ENCODE data around the gene STRBP. TPM values are rescaled to one million over a fixed set of nuclear protein-coding genes. Genes with fewer than 3 reads are reported as not detected.

The STRBP gene
- total and polyA plus RNA-seq, 2 of the 4 experiments (the other 2 are of a cell fraction): 2.1 to 2.5 TPM

DNA sequence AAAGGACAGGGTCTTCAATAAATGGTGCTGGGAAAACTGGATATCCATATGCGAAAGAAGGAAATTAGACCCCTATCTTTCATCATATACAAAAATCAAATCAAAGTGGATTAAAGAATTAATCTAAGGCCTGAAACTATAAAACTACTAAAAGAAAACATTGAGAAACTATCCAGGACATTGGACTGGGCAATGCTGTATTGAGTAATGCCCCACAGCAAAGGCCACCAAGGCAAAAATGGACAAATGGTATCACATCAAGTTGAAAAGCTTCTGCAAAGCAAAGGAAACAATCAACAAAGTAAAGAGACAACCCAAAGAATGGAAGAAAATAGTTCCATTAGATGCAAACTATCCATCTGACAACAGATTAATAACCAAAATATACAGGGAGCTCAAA lies 72.3 kb downstream of the STRBP start:
- Histone ChIP-seq H3K56ac (ENCODE audit: extremely low read depth, insufficient read depth, low read length) (no peak overlapping the region), H3K4me2 (ENCODE audit: low read depth, low read length) (no peak overlapping the region), H2BK5ac (ENCODE audit: low read depth, low read length, poor library complexity, severe bottlenecking) (no peak overlapping the region), H3K4me1 (ENCODE audit: control insufficient read depth, insufficient read depth, low read length) (no peaks in the 10 kb centered on the region), H2AK9ac (replicated peaks; ENCODE audit: low read depth, low read length, poor library complexity) (no peak overlapping the region), H3K79me1 (ENCODE audit: low read depth in 1 of 2, low read length in 2 of 2) (no peaks in the 10 kb centered on the region), H4K20me1 (ENCODE audit: insufficient read depth, low read length) (no peaks in the 10 kb centered on the region), H2BK120ac (ENCODE audit: low read depth, low read length) (no peak overlapping the region), H4K8ac (ENCODE audit: low read depth in 2 of 2, low read length in 2 of 2) (no peak overlapping the region), H2BK20ac (ENCODE audit: low read depth, low read length) (no peak overlapping the region), H3K9me3 (ENCODE audit: control insufficient read depth, insufficient read depth, low read length) (no peaks in the 10 kb centered on the region), H3K27me3 (ENCODE audit: control insufficient read depth, insufficient read depth, low read length) (no peaks in the 10 kb centered on the region), H3K4me3 (ENCODE audit: insufficient read depth, low read depth, low read length) (no peak overlapping the region), H3K23ac (ENCODE audit: low read depth, low read length) (no peak overlapping the region), H3K18ac (ENCODE audit: low read depth, low read length) (no peak overlapping the region), H2AK5ac (ENCODE audit: low read depth, low read length) (no peak overlapping the region), H4K5ac (ENCODE audit: low read depth, low read length) (no peak overlapping the region), H3K14ac (replicated peaks; ENCODE audit: low read depth, low read length) (no peak overlapping the region), H4K91ac (ENCODE audit: insufficient read depth, low read depth, low read length) (no peak overlapping the region), H3K9ac (ENCODE audit: low read depth, low read length) (no peak overlapping the region), H3K9me1 (ENCODE audit: insufficient read depth, low read length) (no peaks in the 10 kb centered on the region), H3K27ac (ENCODE audit: insufficient read depth, low read length) (no peak overlapping the region), H2BK15ac (ENCODE audit: low read depth, low read length) (no peak overlapping the region), H3K4ac (ENCODE audit: low read depth, low read length) (no peak overlapping the region), H3K36me3 (ENCODE audit: control insufficient read depth, insufficient read depth, low read length) (no peaks in the 10 kb centered on the region), H2AFZ (replicated peaks; ENCODE audit: low read length, poor library complexity) (no peak overlapping the region)
- in situ Hi-C loops (cut with MboI; ENCODE audit: low sequenced_read_pairs): no loop called here
- no peak for ATAC-seq (ENCODE audit: low read depth)
- ChIA-PET CTCF (no interaction called here), POLR2A (ENCODE audit: unreplicated experiment) (no interaction called here)
- no peak for DNase-seq
- TF ChIP-seq MXI1 (IDR thresholded peaks at IDR 0.05; ENCODE audit: borderline replicate concordance, low read depth, low read length): no peak
- TF ChIP-seq RFX5 (IDR thresholded peaks at IDR 0.05; ENCODE audit: low read depth, low read length): no peak
- TF ChIP-seq SMC3 (IDR thresholded peaks at IDR 0.05; ENCODE audit: low read depth, low read length): no peak
- intact Hi-C loops (cut with micrococcal nuclease): no loop called here
- whole genome bisulfite sequencing, 2 experiments (ENCODE audit: extremely low coverage in 2 of 2, insufficient read length in 1 of 2): no CpG with 5 or more reads among the region's 1 CpG
- dilution Hi-C loops (cut with HindIII; ENCODE audit: low sequenced_read_pairs, unreplicated experiment): no loop called here
- BruUV-seq (replicated peaks): no TSS peak

All from IMR-90 (cell line).